ENCODE results near the gene JPH4.
"Not testable (repeated sequence)": the region's sequence is repeated elsewhere in the genome, so short reads cannot be mapped to it uniquely, and the experiment has no call there.

- TF ChIP-seq, protein P1, sequence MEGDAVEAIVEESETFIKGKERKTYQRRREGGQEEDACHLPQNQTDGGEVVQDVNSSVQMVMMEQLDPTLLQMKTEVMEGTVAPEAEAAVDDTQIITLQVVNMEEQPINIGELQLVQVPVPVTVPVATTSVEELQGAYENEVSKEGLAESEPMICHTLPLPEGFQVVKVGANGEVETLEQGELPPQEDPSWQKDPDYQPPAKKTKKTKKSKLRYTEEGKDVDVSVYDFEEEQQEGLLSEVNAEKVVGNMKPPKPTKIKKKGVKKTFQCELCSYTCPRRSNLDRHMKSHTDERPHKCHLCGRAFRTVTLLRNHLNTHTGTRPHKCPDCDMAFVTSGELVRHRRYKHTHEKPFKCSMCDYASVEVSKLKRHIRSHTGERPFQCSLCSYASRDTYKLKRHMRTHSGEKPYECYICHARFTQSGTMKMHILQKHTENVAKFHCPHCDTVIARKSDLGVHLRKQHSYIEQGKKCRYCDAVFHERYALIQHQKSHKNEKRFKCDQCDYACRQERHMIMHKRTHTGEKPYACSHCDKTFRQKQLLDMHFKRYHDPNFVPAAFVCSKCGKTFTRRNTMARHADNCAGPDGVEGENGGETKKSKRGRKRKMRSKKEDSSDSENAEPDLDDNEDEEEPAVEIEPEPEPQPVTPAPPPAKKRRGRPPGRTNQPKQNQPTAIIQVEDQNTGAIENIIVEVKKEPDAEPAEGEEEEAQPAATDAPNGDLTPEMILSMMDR (IDR thresholded peaks at IDR 0.05; ENCODE audit: extremely low read depth in 1 of 2, insufficient read depth in 1 of 2, low read depth in 1 of 2, low read length in 2 of 2) = not testable (repeated sequence)
- TF ChIP-seq POLR2AphosphoS5 (IDR thresholded peaks at IDR 0.05; ENCODE audit: insufficient read depth, low read depth, low read length); POLR2A (IDR thresholded peaks at IDR 0.05; ENCODE audit: low read depth, low read length); EZH2 (IDR thresholded peaks at IDR 0.05; ENCODE audit: borderline replicate concordance, low read depth, low read length, severe bottlenecking): not testable (repeated sequence)
- TF ChIP-seq, protein P2, sequence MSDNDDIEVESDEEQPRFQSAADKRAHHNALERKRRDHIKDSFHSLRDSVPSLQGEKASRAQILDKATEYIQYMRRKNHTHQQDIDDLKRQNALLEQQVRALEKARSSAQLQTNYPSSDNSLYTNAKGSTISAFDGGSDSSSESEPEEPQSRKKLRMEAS (IDR thresholded peaks at IDR 0.05; ENCODE audit: insufficient read depth, insufficient read length) = not testable (repeated sequence)
Observed at GRCh38 chr14:23583761-23584526, 5.4 kb upstream of the JPH4 start.
